Erythroblast (primary cell): Measurements from ENCODE around the gene LSS.

Experiments used
- GATA1 ChIP-seq: IDR thresholded peaks from 2 replicates; pipeline ENCODE4 v1.6.1; 2011; ENCODE audit warnings: low read depth, mild to moderate bottlenecking, control low read depth, low read length, moderate library complexity
- POLR2A ChIP-seq: IDR thresholded peaks from 2 replicates; pipeline ENCODE4 v1.6.1; 2011; ENCODE audit warnings: mild to moderate bottlenecking, low read length

- no peak for TF ChIP-seq POLR2A
- no peak for TF ChIP-seq GATA1
Measured at GRCh38 chr21:46178961-46179360, 49.6 kb downstream of the LSS start.
